ENCODE data around the gene NCKIPSD. TPM values are rescaled to one million over a fixed set of nuclear protein-coding genes. Genes with fewer than 3 reads are reported as not detected.

NCKIPSD gene
- polyA plus RNA-seq, 1 of the 3 experiments (the other 2 are of a cell fraction) = 20.4 TPM

- POLR2A ChIA-PET = no interaction called here
- H3F3A ChIP-seq (replicated peaks; ENCODE audit: insufficient read depth) = no peaks in the 10 kb centered on the region
These were observed 54.9 kb downstream of the NCKIPSD start for GRCh38 chr3:48630833-48631232.

More at GRCh38 chr3:48630833-48631232, 54.9 kb downstream of the NCKIPSD start:
- Histone ChIP-seq H2AFZ (ENCODE audit: low read depth) (no peak overlapping the region), H3K27ac (ENCODE audit: low read depth in 2 of 2, low read length in 1 of 2) (no peak overlapping the region), H3K9me3 (no peaks in the 10 kb centered on the region), H3K9ac (no peak overlapping the region), H3K4me1 (ENCODE audit: control insufficient read depth in 1 of 2, insufficient read depth in 2 of 2, low read depth in 1 of 2, low read length in 1 of 2) (peaks cover 7 to 14% of the 10 kb centered on the region in 2 experiments; a peak in 3 of 4 replicates), H3K36me3 (replicated peaks in 1 of 2; ENCODE audit: control insufficient read depth in 1 of 2, insufficient read depth in 2 of 2, low read length in 1 of 2) (peaks cover 3 to 51% of the 10 kb centered on the region in 2 experiments), H3K79me2 (ENCODE audit: insufficient read depth) (peaks cover 16% of the 10 kb centered on the region), H4K20me1 (ENCODE audit: insufficient read depth) (peaks cover 14% of the 10 kb centered on the region; the same call in 1 of the 2 replicates), H3K4me3 (ENCODE audit: low read depth in 2 of 2, low read length in 1 of 2) (no peak overlapping the region), H3K27me3 (ENCODE audit: insufficient read depth) (no peaks in the 10 kb centered on the region), H3K4me2 (no peak overlapping the region), H3K9me2 (no peaks in the 10 kb centered on the region)
- DNase-seq = no peak
- 87% methylated on average over 12 of the region's 12 CpGs for WGBS (ENCODE audit: low lambda C conversion rate)
- no peak for TF ChIP-seq ZBTB33 (IDR thresholded peaks at IDR 0.05; ENCODE audit: borderline replicate concordance, low read depth)
- TF ChIP-seq USF2 (IDR thresholded peaks at IDR 0.05; ENCODE audit: borderline replicate concordance, low read depth, low read length) = no peak
- no peak for TF ChIP-seq FOXJ3 (CRISPR knock-in tag; IDR thresholded peaks at IDR 0.05)
- no peak for TF ChIP-seq YY1 (IDR thresholded peaks at IDR 0.05; ENCODE audit: low read depth)
- no peak for TF ChIP-seq GATA2 (CRISPR knock-in tag; IDR thresholded peaks at IDR 0.05)
- TF ChIP-seq RCOR1 (IDR thresholded peaks at IDR 0.05; ENCODE audit: low read length) = no peak
- no peak for TF ChIP-seq MAX (IDR thresholded peaks at IDR 0.05; ENCODE audit: low read depth)
- no peak for TF ChIP-seq EP300 (IDR thresholded peaks at IDR 0.05; ENCODE audit: borderline replicate concordance in 1 of 2, low read depth in 1 of 2, low read length in 1 of 2)
- no peak for TF ChIP-seq TCF12 (IDR thresholded peaks at IDR 0.05)
- no peak for TF ChIP-seq REST (IDR thresholded peaks at IDR 0.05; ENCODE audit: low read depth, low read length)
- no peak for TF ChIP-seq FOXM1 (IDR thresholded peaks at IDR 0.05; ENCODE audit: low read depth)
- no peak for TF ChIP-seq MXI1 (IDR thresholded peaks at IDR 0.05; ENCODE audit: low read depth, low read length)
- TF ChIP-seq USF1 (IDR thresholded peaks at IDR 0.05; ENCODE audit: borderline replicate concordance, low read depth) = no peak
- TF ChIP-seq NRF1 (IDR thresholded peaks at IDR 0.05; ENCODE audit: low read depth, low read length) = no peak
- TF ChIP-seq SIN3A (IDR thresholded peaks at IDR 0.05; ENCODE audit: borderline replicate concordance, low read depth, low read length) = no peak
- TF ChIP-seq ELF1 (IDR thresholded peaks at IDR 0.05) = no peak
- TF ChIP-seq GABPA (IDR thresholded peaks at IDR 0.05; ENCODE audit: low read depth) = no peak
- TF ChIP-seq RXRA (IDR thresholded peaks at IDR 0.05; ENCODE audit: borderline replicate concordance, low read depth) = no peak
- CTCF ChIA-PET = no interaction called here
